Measurements from ENCODE around the gene BRCC3.
A peak's percentile ranks its signal among the peaks of the same experiment; 100 is the strongest.

Gene BRCC3

GRCh38 chrX:155070975-155071693 lies at the start of gene BRCC3, which contains the start of the genes CMC4 and MTCP1:
BRCC3 (plus strand) TSS chrX:155071508; CDS start chrX:155071528, 20 bp downstream.
CMC4 (minus strand) TSS chrX:155071136; CDS start chrX:155064023, 7,113 bp downstream.
MTCP1 (minus strand) TSS chrX:155071136; CDS start chrX:155066010, 5,126 bp downstream.
- peak; percentile 3 for DNase-seq

GRCh38 chrX:155022585-155022984 lies 48.7 kb upstream of the BRCC3 start, which contains the start of gene F8:
F8 (minus strand) TSS chrX:155022723; CDS start chrX:155022552, 171 bp downstream.
- no peak for DNase-seq

GRCh38 chrX:155023907-155024833 lies 47.1 kb upstream of the BRCC3 start:
- DNase-seq, result no peak

DNA sequence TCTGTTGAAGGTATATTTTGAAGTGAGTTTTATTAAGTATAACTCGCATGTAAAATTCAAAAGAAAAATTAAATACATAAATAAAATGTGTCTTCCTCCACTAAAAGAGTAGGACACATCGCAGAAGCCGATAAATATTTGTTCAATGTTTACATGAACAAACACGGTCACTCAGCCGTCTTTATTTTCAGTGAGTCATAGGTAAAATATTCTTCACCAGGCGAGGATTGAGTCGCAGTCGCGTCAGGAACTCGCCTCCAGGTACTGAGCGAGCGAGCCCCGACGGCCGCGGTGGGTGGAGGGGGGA lies 44.9 kb upstream of the BRCC3 start:
- no peak for DNase-seq

DNA sequence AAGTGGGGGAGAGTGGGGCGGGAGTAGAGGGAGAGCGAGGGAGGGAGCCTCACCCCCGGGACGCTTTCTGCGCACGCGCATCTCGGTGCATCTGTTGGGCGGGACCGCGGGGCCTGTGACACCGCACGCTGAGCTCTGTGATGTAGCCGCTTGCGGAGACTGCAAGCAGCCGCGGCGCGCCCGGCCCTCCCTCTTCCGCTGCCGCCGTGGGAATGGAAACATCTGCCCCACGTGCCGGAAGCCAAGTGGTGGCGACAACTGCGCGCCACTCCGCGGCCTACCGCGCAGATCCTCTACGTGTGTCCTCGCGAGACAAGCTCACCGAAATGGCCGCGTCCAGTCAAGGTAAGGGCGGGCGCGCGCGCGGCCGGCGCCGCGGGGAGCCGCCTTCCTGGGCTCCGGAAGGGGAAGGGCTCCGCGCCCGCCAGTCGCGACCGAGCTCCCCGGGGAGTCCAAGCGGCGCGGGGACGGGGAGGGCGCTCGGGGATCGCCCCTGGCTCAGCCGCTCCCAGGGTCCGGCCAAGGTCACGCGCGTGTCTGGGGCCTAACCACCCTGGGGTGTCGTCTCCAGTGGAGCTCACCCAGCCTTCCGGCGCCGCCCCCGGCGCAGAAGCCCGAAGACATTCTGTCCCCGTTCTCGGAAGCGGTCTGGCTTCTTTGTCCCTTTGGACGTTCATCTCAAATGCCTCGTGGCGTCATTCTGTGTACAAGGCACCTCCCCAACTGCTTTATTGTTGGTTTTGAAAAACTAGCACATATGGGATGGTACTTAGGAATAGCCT lies 44.4 kb upstream of the BRCC3 start, which contains the start of gene FUNDC2:
Gene FUNDC2 (plus strand): TSS at position 118 of the 782 bp plus-strand sequence. CDS start 95 bp downstream, at position 213.
- DNase-seq, result peak; percentile 64

GRCh38 chrX:155027509-155028066 lies 43.7 kb upstream of the BRCC3 start:
- no peak for DNase-seq

GRCh38 chrX:155028129-155028528 lies 43.2 kb upstream of the BRCC3 start:
- DNase-seq, result no peak

DNA sequence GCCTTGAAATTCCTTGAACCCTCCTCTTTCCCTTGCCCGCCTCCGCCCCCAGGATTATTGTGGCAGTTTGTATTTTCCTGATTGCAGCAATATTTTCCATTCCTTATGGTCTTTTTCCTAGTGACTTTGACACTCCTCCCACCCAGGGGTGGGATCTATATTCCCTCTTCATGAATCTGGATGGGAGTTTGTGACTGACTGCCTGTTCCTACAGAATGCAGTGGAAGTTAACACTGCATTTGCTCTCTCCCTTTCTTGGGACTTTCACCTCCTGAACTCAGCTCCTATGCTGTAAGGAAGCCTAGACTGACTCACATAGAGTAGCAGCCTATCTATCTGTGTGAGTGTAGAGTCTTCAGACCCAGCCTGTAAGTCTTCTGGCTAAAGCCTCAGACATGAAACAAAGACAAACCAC lies 42.4 kb upstream of the BRCC3 start:
- no peak for DNase-seq

DNA sequence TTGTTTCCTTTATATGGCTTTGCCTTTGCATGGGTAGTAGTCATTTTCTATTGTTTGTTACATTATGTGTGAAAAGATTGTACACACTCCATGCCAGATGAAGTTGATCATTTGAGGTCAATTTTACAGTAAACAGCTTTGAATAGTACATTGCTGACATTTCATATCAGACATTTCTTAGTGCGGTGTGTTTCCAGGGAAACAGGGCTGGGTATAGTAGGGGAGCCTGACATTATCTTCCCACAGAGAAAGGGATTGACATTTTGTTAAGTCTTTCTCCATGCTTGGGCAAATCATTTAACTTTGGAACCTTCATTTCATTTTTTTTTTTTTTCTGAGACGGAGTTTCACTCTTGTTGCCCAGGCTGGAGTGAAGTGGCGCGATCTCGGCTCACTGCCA lies 39.7 kb upstream of the BRCC3 start:
- no peak for DNase-seq

DNA sequence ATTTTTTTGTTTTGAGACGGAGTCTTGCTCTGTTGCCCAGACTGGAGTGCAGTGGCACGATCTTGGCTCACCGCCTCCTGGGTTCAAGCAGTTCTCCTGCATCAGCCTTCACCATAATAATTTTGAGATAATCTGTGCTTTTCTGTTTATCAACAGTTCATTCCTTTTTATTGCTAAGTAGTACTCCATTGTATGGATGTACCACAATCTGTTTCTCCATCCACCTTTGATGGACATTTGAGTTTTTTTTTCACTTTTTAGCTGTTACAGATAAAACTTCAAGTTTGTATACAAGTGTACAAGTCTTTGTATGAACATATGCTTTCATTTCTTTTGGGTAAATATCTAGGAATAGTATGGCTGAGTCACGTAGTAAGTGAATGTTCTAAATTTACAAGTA lies 35.6 kb upstream of the BRCC3 start:
- DNase-seq, result no peak

GRCh38 chrX:155046129-155046810 lies 25.0 kb upstream of the BRCC3 start:
- DNase-seq, result no peak

DNA sequence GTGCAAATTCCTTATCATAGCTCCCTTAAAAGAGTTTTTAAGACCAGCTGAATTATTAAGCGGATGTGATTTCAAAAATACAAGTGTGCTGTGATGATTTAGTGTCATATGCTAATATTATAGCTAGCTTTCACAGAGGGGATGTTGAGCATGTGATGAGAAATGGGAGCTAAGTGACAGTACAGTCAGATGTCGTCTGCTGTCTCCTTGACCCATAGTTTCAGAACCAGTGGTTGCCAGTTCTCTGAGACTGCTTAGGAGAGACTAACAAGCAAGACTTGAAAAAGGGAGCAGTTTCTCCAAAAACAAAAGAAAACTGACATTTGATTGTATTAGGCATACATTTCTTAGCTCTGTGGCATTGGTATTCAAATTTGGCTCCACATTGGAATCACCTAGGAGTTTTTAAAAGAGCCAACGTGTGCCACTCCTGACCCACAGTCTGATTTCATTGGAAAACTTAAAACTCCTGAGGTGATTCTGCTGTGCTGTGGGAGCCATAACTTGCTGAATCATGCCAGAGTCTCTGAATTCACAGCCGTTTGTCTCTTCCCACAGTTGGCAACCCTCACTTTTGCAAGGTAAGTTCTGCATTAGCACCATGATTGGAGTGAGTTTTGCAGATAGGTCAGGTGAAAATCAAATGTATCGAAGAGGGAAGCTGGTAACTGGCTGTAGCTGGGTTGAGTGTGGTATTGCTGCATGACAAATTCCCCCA lies 24.3 kb upstream of the BRCC3 start:
- DNase-seq, result no peak

DNA sequence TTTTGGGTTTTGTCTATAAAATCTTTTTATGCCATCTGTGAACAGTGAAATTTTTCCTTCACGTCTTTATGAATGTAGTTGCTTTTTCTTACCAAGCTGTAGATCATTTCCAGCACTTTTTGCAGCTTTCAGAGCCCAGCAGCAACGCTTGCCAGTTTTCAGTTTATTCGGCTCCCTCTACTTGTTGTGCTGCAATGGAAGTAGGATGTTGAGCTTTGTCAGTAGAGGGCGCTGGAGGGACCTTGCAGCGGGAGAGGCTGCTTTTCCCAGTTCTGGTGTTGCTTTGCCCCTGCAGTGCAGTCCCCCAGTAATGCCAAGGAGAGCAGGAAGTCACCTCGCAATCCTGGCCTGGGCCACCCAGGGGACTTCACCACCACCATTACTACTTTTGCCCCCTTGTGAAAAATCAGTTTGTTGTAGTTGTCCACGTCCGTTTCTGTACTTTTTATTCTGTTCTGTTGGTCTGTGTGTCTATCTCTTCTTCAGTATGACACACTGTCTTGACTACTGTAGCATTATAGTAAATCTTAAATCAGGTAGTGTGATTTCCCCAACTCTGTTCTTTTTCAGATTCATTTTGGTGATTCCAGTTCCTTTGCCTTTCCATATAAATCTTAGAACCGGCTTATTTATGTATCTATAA lies 22.2 kb upstream of the BRCC3 start:
- no peak for DNase-seq

DNA sequence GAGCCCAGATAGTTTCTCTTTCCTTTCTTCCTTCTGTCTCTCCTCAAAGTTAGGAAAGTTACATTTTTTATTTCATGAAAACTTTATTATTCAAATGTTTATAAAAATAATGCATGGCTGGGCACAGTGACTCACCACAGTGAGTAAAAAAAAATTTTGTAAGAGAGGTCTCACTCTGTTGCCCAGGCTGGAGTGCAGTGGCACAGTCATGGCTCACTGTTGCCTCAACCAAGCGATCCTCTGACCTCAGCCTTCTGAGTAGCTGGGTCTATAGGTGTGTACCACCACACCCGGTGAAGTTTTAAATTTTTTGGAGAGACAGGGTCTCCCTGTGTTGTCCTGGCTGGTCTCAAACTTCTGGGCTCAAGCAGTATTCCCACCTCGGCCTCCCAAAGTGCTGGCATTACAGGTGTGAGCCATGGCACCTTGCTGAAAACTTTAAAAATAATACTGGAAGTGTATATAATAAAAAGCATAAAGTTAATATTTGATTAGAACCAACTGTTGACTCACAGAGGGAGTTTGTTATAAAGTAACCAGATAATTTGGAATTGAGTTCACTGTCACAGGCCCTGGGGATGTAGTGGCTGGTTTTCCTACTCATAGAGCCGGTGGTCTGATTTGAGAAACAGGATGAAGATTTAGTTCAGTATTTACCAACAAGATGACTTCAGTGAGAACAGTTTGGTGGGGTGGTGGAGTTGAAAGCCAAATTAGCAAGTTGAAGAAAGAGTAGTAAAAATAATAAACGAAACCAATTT lies 18.4 kb upstream of the BRCC3 start:
- no peak for DNase-seq

- no peak for DNase-seq
Observed at GRCh38 chrX:155053656-155054055, 17.7 kb upstream of the BRCC3 start.

DNA sequence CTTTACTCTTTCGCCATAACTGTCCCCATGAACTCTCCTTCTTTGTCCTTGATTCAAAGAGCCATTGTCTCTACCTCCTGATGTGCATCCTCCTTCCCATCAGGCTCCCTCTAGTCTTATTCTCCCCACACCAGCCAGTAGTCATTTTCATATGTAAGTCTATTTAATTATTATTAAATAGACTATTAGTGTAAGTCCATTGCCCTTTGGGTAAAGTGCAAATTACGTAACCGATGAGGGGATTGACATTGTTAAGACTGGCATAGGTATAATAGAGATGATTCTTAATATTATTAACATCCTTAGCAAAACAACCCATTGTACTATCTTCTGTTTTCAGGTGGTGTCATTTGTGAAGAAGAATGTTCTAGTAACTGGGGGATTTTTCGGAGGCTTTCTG lies 17.1 kb upstream of the BRCC3 start:
- no peak for DNase-seq

GRCh38 chrX:155055494-155055893 lies 15.8 kb upstream of the BRCC3 start:
- DNase-seq, result no peak

DNA sequence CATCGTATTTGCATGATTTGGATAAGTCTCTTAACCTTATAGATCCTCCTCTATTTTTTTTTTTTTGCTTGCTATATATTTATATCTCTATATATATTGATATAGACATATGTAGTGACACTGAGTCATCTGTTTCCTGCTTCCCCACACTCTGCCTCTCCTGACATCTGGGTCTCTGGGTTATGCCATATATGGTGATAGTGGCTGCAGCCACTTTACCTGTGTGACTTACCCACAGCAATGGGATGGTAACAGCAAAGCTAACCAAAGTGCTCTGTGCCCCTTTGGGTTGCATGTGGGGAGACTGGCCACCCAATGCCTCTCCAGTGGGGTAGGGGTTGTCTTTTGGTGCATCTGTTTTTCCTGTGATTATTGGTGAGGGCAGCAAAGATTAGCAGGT lies 14.8 kb upstream of the BRCC3 start:
- DNase-seq, result no peak

GRCh38 chrX:155056877-155057792 lies 14.2 kb upstream of the BRCC3 start:
- no peak for DNase-seq
